HG02981 (cell line): ENCODE measurements around the gene LAMC3.
A peak's percentile ranks its signal among the peaks of the same experiment; 100 is the strongest.
"Not testable (repeated sequence)": the region's sequence is repeated elsewhere in the genome, so short reads cannot be mapped to it uniquely, and the experiment has no call there.

Experiments used
- ATAC-seq: cut with Tn5 transposase; IDR thresholded peaks from one replicate; pipeline ENCODE4 v1.9.1; 2021; ENCODE audit warnings: mild to moderate bottlenecking, moderate library complexity; ENCODE audit not compliant: unreplicated experiment

The LAMC3 gene

GRCh38 chr9:131114084-131114535 lies 105.1 kb downstream of the LAMC3 start:
- no peak for ATAC-seq

GRCh38 chr9:131115360-131115742 lies 106.4 kb downstream of the LAMC3 start:
- not testable (repeated sequence) for ATAC-seq

- ATAC-seq, result no peak
Measured at GRCh38 chr9:131116281-131117120, 107.5 kb downstream of the LAMC3 start.

- ATAC-seq, result no peak
Measured at GRCh38 chr9:131117121-131117761, 108.3 kb downstream of the LAMC3 start.

GRCh38 chr9:131117762-131118145 lies 108.8 kb downstream of the LAMC3 start:
- no peak for ATAC-seq

- ATAC-seq, result no peak
Measured at GRCh38 chr9:131119600-131119999, 110.6 kb downstream of the LAMC3 start.

- no peak for ATAC-seq
Measured at GRCh38 chr9:131120620-131121228, 111.8 kb downstream of the LAMC3 start.

GRCh38 chr9:131121346-131121745 lies 112.4 kb downstream of the LAMC3 start:
- ATAC-seq, result no peak

GRCh38 chr9:131122158-131122557 lies 113.2 kb downstream of the LAMC3 start:
- ATAC-seq, result no peak

- ATAC-seq, result peak; percentile 6
Measured at GRCh38 chr9:131125038-131125287, 116.0 kb downstream of the LAMC3 start.

GRCh38 chr9:131125288-131126058 lies 116.5 kb downstream of the LAMC3 start, which contains the start of gene NUP214:
Gene NUP214 (plus strand): TSS chr9:131125586. CDS start chr9:131125705, 119 bp downstream.
- peak; percentile 98 for ATAC-seq

- no peak for ATAC-seq
Measured at GRCh38 chr9:131126059-131126426, 117.1 kb downstream of the LAMC3 start.

GRCh38 chr9:131129183-131129582 lies 120.2 kb downstream of the LAMC3 start:
- ATAC-seq, result no peak

- no peak for ATAC-seq
Measured at GRCh38 chr9:131138676-131139075, 129.7 kb downstream of the LAMC3 start.

GRCh38 chr9:131140112-131140511 lies 131.1 kb downstream of the LAMC3 start:
- no peak for ATAC-seq

GRCh38 chr9:131140550-131140949 lies 131.6 kb downstream of the LAMC3 start:
- ATAC-seq, result no peak

GRCh38 chr9:131142160-131142559 lies 133.2 kb downstream of the LAMC3 start:
- ATAC-seq, result no peak
